Mesothelial cell of epicardium (in vitro differentiated cells): Measurements from ENCODE around the gene ITGA6. TPM values are rescaled to one million over a fixed set of nuclear protein-coding genes. Genes with fewer than 3 reads are reported as not detected.
A peak's percentile ranks its signal among the peaks of the same experiment; 100 is the strongest.

Source experiments
- DNase-seq, 2 experiments: peaks; one replicate each; pipeline ENCODE4 v3.0.0; 2021; ENCODE audit warnings: low spot score in 2 of 2; ENCODE audit not compliant: unreplicated experiment in 2 of 2
- H3K27ac Mint-ChIP-seq: 2 replicates; pipeline ENCODE4 v1.8.0; 2021; ENCODE audit warnings: mixed read lengths
- H3K27me3 Mint-ChIP-seq: 2 replicates; pipeline ENCODE4 v1.8.0; 2021; ENCODE audit warnings: low read depth, mixed read lengths
- H3K36me3 Mint-ChIP-seq: 2 replicates; pipeline ENCODE4 v1.8.0; 2021; ENCODE audit warnings: mixed read lengths
- H3K4me1 Mint-ChIP-seq: 2 replicates; pipeline ENCODE4 v1.8.0; 2021; ENCODE audit warnings: mixed read lengths
- H3K4me3 Mint-ChIP-seq: 2 replicates; pipeline ENCODE4 v1.8.0; 2021; ENCODE audit warnings: mild to moderate bottlenecking, moderate library complexity, mixed read lengths
- H3K9me3 Mint-ChIP-seq: 2 replicates; pipeline ENCODE4 v1.8.0; 2021; ENCODE audit warnings: mixed read lengths
- total RNA-seq: library from RNA; stranded (reverse); gene quantifications from 3 replicates; pipeline ENCODE4 v1.2.1, GENCODE V29; 2021
- TF ChIP-seq, protein P1 (sequence below): fragments of 200-600 bp; sonication (generic); IDR thresholded peaks from one replicate; pipeline ENCODE4 v1.5.0; 2021; ENCODE audit warnings: antibody characterized with exemption; ENCODE audit not compliant: unreplicated experiment

ITGA6 gene
- total RNA-seq, 1 donor from 2014 or later, result 40.5 TPM

DNA sequence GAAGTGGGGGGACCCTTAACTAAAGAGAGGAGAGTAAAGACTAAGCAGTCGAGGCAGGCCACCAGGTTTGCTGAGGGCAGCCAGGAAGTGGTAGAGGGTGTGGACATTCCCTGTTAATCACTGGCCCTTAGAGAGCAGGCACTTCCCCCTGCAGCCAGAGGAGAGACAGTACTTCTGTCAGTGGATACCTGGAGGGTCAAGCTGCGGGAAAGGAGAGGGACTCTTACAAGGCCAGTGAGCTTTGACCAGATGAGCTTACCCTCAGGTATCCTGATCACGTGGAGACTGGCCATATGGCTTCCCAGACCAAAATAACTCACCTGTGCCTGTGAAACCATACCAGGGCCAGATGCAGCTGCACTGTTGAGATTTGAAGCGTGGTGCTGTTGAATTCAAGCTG lies 28.6 kb downstream of the ITGA6 start:
- Mint-ChIP-seq H3K27me3 (peaks cover 11% of the 10 kb centered on the region), H3K4me3 (no peak overlapping the region), H3K27ac (no peak overlapping the region), H3K9me3 (no peaks in the 10 kb centered on the region), H3K4me1 (peaks cover 27% of the 10 kb centered on the region), H3K36me3 (no peaks in the 10 kb centered on the region)
- DNase-seq, result no peak
- TF ChIP-seq, protein P1, sequence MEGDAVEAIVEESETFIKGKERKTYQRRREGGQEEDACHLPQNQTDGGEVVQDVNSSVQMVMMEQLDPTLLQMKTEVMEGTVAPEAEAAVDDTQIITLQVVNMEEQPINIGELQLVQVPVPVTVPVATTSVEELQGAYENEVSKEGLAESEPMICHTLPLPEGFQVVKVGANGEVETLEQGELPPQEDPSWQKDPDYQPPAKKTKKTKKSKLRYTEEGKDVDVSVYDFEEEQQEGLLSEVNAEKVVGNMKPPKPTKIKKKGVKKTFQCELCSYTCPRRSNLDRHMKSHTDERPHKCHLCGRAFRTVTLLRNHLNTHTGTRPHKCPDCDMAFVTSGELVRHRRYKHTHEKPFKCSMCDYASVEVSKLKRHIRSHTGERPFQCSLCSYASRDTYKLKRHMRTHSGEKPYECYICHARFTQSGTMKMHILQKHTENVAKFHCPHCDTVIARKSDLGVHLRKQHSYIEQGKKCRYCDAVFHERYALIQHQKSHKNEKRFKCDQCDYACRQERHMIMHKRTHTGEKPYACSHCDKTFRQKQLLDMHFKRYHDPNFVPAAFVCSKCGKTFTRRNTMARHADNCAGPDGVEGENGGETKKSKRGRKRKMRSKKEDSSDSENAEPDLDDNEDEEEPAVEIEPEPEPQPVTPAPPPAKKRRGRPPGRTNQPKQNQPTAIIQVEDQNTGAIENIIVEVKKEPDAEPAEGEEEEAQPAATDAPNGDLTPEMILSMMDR, result no peak

DNA sequence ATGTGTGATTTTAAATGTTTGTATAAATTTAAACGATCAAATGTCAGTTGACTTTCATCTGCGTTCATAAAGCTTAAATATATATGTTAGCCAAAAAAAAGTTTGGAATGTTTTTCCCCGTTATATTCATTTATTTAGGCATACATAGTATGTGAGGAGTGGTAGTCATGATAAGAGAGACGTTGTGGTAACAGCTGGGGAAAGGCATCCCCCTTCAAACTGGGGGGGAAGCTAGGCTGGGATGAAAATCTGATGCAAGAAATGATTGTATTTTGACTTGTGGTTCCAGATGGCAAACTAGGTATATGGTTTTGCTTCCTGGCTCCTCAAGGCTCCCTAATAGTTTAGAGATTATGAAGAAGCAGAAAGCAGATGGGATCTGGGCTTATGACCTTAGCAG lies 30.1 kb downstream of the ITGA6 start:
- H3K4me1 Mint-ChIP-seq, result peaks cover 18% of the 10 kb centered on the region
- TF ChIP-seq, protein P1, result no peak
- no peaks in the 10 kb centered on the region for H3K9me3 Mint-ChIP-seq
- H3K27me3 Mint-ChIP-seq, result peaks cover 14% of the 10 kb centered on the region
- no peaks in the 10 kb centered on the region for H3K36me3 Mint-ChIP-seq
- H3K4me3 Mint-ChIP-seq, result no peak overlapping the region
- H3K27ac Mint-ChIP-seq, result no peak overlapping the region
- DNase-seq, result no peak

DNA sequence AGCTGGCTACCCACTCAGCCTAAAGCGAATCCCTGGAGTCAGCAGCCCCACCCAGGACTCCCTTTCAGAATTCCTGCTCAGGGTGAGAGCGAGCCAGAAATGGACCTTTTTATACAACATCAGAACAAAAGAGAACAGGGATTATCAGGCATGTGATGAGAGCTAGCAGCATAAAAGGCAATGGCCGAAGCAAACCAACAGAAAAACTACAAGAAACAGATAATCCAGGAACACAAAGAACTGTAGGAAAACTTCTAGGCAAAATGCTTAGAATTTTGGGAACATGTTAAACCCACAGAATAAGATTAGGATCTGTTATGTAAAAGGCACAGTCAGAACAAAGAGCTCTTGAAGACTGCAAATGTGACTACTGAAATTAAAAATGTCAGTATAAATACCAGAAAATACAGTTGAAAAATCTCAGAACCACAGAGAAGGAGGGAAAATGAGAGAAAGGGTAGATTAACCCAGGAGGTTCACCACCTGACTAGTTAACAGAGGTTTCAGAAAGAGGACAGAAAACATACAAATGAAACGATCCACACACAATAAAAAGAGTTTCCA lies 31.3 kb downstream of the ITGA6 start:
- Mint-ChIP-seq H3K36me3 (no peaks in the 10 kb centered on the region), H3K4me1 (peaks cover 17% of the 10 kb centered on the region), H3K27me3 (peaks cover 22% of the 10 kb centered on the region), H3K9me3 (no peaks in the 10 kb centered on the region), H3K27ac (no peak overlapping the region), H3K4me3 (no peak overlapping the region)
- DNase-seq, result no peak
- TF ChIP-seq, protein P1, result no peak

DNA sequence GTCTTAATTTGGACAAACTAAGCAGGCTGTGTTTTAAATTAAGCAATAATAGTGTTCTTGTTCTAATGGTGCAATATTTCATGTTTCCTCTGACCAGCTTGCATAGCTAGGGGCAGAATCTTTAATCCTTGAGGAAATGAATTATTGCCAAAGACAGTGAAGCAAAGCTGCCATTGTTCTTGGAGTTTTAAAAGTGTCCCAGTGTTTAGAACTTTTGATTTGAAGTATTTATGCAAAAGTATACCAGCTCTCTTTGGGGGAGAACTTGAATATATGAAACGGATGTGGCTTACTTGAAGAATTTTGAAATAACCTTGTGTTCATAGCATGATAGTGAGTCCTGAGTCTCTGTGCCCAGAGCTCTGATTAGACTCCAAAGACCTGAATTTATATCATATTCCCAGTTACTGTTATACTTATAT lies 33.4 kb downstream of the ITGA6 start:
- TF ChIP-seq, protein P1, result no peak
- no peak for DNase-seq
- H3K9me3 Mint-ChIP-seq, result no peaks in the 10 kb centered on the region
- no peak overlapping the region for H3K27ac Mint-ChIP-seq
- H3K27me3 Mint-ChIP-seq, result peaks cover 20% of the 10 kb centered on the region
- peaks cover 26% of the 10 kb centered on the region for H3K4me1 Mint-ChIP-seq
- H3K36me3 Mint-ChIP-seq, result no peaks in the 10 kb centered on the region
- H3K4me3 Mint-ChIP-seq, result no peak overlapping the region

DNA sequence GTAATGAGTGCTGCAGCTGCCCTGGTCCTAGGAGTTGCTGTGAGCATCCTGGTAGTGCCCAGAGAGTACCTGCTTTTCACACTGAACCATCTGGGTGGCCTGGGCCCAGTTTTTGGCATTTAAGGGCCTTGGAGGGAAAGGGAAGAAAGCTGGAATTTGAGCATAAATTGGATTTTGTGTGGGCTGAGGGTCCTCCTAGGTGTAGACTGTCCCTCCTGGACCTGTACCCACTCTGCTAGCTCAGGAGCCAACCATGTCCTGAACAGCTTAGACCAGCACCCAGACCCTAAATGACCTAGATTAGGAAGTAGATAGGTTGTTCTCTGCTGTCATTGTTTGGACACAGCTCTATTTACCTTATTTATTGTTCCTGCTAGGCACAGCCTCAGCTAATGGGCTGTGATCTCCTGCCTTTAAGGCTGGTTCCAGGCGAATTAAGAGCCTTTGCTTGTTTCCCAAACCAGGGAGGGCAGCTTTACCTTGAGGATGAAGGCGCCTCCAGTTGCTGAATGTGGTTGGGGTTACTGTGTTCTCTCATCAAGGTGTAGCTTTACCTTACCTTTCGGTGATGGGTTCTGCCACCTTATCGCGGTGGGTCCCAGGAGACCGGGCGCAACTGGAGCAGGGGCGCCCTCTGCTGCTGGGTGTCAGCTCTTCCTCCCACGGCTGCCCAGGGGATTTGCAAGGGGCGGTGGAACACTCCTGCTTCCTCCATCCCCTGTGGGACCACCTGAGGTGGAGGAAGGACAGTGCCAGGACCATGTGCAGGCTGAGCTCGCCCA lies 34.4 kb downstream of the ITGA6 start:
- H3K9me3 Mint-ChIP-seq, result no peaks in the 10 kb centered on the region
- TF ChIP-seq, protein P1, result peak; percentile 66
- H3K27ac Mint-ChIP-seq, result no peak overlapping the region
- no peaks in the 10 kb centered on the region for H3K36me3 Mint-ChIP-seq
- DNase-seq, result peak; percentile 45 to 81
- H3K4me1 Mint-ChIP-seq, result peaks cover 24% of the 10 kb centered on the region
- peaks cover 20% of the 10 kb centered on the region for H3K27me3 Mint-ChIP-seq
- H3K4me3 Mint-ChIP-seq, result no peak overlapping the region
